Activated CD8-positive, alpha-beta memory T cell treated with anti-CD3 and anti-CD28 coated beads for 24 hours (primary cell): ENCODE results near the gene BRAT1.

ENCODE experiments used
- DNase-seq: peaks from one replicate; pipeline ENCODE4 v3.0.0-alpha.2; 2020

BRAT1 gene

DNA sequence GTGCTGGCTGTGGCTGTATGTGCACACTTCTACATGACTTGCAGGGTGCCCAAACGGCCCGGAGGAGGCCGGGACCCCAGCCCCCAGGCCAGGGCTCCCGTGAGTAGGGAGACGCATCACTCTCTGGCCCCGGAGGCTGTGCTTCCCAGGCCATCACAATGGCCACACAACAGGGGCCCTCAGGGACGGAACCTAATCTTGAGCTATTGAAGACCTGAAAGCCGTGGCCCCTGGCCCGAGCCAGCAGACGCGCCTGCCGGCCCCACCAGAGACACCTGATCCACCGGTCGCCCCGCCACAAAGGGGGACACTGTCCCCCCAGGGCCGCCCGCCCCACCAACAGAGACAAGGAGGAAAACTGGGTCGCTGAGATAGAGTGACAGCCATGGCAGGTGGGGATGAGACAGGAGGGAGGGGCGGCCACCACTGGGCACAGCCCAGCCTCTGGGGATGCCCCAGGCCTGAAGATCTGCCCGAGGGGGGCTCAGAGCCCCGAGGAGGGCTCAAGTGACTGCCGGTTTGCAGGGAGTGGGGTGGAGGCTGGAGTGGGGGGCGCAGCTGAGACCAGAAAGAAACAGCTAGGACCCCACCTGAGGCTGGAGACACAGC is 45.9 kb downstream of the BRAT1 start:
- DNase-seq = no peak

- peak; percentile 84 for DNase-seq
Observed at GRCh38 chr7:2508327-2509215, 46.8 kb downstream of the BRAT1 start.

GRCh38 chr7:2507917-2508306 is 47.4 kb downstream of the BRAT1 start:
- DNase-seq = no peak

DNA sequence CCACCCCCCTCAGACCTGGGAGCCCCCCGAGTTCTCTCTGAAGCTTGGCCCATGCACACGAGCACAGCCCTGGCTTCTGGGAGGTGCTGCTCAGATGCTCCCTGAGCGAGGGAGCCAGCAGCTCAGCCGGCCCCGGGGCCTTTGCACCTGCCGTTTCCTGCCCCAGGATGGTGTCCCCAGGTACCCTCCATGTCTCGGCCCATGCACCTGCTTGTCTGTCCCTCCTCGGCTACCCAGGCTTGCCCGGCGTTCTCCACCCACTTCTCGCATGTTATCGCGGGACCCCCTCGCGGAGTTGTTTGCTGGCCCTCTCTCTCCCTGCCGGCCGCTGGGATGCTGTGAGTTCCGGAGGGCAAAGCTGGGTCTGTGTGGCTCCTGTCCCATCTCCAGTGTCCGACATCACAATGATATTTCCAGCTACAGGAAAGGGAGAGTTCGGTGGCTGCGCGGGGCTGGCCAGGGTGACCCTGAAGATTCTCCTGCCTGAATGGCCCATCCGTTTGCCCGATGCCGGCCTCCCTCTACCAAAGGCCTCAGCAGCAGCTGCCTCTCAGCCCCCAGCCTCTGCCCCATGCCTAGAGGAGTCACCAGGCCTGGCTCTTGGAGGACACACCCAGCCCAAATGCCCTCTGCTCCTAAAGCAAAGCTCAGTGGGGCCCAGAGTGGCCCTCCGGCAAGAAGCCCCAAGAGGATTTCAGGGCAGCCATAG is 48.0 kb downstream of the BRAT1 start:
- DNase-seq = no peak

GRCh38 chr7:2505401-2505800 is 49.9 kb downstream of the BRAT1 start:
- no peak for DNase-seq

DNA sequence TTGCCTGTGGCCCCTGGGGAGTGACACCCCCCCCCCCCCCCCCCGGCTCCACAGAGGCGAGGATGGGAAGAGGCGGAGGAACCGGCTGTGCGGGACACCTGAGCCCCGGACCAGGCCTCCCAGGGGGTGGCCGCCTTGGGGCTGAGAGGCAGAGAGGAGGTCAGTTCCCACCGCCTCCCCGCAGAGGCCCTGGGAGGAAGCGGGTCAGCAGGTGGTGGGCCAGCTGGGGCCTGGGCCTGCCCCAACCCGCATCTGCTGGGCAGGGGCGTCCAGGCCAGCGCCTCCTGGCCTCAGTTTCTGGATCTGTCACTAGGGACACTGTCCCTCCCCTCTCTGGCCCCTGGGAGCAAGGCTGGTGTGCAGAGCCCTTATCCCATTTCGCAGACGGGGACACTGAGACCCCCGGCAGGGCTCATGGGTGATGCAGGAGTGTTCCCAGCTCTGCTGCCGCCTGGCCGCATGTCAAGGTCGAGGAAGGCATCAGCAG is 50.4 kb downstream of the BRAT1 start:
- no peak for DNase-seq

GRCh38 chr7:2504128-2504888 is 51.0 kb downstream of the BRAT1 start:
- DNase-seq = no peak

DNA sequence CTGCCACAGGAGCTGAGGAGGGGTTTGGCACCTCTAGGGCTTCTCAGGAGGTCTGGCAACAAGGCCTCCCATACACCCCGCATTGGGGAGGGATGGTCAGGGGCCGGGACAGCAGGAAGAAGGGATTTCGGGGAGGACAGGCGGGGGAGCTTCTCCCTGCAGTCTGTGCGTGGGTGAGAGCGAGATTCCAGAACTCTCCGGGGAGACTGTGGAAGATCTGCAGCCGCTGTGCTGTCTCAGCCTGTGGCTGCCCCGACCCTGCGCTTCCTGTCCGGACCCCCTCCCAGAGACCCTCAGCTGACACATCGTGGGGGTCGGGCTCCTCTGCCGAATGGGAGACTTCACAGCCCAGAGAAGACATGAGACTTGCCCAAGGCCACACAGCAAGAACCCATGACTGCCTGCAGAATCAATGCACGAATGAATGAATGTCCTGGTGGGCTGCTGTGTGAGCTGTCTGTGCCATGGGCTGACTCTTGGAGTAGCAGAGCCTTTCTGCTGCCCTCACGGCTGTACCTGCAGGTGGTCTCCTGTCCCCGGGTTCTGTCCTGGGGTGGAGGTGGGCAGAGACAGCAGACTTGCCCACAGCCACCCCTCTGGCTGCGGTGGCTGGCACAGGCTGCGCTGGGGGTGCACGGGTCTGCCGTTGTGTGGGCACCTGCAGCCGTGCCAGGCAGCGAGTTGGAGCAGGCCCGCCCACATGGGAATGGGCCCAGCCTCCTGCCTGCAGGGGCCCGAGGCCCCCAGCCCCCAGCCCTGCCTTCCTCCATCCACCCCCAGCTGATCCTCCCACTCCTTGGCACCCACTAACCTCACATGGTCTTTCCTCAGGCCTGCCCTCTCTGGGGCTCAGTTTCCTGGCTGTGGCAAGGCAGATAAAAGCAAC is 52.0 kb downstream of the BRAT1 start:
- DNase-seq = no peak

GRCh38 chr7:2502647-2502966 is 52.7 kb downstream of the BRAT1 start:
- no peak for DNase-seq

DNA sequence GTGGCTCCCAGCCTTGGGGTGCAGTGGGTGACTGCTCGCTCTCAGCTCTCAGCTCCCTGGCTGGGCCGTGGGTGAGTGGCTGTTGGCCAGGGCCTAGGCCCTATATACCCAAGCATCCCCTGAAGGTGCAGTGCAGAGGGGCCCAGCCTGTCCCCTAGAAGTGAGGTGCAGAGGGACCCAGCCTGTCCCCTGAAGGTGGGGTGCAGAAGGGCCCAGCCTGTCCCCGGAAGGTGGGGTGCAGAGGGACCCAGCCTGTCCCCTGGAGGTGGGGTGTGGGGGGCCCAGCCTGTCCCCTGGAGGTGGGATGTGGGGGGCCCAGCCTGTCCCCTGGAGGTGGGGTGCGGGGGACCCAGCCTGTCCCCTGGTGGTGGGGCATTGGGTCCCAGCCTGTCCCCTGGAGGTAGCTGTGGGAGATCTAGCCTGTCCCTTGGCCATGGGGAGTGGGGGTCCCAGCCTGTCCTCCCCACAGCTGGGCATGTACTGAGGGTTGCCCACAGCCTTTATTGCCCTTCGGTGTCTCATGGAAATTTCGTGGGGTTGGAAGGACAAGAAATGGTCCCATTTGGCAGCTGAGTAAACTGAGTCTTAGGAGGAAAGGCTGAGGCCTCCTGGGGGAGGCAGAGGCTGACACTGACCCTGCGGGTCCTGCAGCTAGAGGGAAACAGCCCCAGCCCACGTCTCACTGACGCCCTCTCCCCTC is 53.2 kb downstream of the BRAT1 start:
- DNase-seq = no peak

GRCh38 chr7:2500701-2501100 is 54.6 kb downstream of the BRAT1 start:
- DNase-seq = no peak

DNA sequence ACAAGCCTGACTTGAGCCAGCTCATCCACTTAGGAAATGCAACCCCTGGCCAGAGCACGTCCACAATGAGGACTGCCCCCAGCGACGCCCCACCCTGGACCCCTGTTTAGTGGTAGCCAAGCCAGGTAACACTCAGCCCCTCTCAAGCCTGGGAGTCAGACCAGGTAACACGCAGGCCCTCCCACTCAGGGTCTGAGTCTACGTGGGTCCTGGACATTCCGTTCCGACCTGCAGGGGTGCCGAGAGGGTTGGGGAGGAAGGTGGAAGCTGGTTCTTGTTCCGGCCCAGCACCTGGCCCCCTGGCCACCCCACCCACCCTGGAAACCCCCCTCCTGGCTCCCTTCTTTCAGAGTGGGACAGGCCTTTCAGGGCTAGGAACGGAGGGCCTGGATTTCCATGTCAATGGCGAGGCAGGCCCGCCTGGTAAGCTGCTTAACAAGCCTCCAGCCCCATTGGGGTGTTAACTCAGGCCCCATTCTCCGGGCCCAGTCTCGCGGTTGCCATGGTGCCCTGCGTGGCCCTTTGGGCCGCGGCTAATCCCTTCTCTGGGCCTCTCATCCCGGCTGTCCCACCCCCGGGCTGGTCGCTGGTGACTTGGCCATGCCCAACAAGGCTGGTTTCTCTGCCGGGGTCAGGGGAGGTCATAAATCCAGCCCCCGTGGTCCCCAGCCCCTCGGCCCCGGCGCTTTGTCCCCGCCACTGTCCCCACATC is 55.4 kb downstream of the BRAT1 start:
- no peak for DNase-seq

DNA sequence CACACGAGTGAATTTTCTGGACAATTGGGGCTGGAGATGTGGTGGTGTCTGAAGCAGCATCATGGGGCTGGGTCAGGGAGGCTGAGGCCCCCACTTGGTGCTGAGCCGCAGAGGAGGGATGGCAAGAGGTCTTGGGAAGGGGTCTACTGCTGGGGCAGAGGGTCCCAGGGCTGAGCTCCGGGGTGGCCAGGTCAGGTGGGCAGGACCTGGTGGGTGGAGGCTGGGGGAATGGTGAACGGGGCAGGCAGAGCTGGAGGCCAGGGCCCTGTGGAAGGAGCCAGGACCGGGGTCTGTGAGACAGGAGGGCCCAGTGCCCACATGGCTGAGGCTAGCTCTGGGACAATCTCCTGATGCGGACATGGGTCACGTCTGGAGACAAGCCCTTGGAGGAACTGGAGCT is 56.1 kb downstream of the BRAT1 start:
- DNase-seq = no peak

GRCh38 chr7:2498708-2499107 is 56.6 kb downstream of the BRAT1 start:
- no peak for DNase-seq

DNA sequence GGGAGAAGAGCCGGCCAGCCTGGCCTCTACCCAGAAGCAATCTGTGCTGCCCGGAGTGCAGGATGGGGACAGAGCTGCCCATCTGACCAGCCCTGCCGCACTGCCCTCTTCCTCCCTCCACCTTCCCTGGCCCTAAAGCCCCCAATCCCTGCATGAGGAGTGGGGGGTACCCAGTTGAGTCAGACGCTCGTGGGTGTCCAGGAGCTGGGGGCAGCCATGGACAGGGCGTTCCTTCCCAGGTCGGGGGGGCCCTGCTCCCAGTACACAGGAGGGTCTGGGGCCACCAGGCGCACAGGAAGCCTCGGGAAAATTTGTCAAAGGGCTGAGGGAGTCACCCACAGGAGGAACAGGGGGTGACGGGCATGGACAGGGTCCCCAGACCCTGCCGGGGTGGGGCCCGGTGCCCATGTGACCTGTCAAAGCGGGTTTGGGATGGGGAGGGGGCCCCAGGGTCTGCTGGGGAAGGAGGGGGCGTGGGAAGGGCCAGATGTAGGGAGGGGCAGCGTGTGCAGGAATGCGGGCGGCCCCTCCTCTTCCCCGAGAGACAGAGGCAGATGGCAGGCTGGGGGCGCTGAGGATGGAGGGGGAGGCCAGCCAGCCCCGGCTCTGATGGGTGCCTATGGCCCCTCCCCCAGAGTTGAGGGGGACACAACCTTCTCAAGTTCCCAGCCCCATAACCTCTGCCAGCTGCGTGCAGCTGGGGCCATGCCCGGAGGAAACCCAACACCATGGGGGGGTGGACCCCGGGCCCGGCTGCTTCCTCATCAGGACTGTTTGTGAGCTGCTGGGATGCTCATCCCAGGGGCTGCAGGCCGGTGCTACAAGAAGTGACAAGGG is 57.6 kb downstream of the BRAT1 start:
- DNase-seq = no peak

GRCh38 chr7:2497065-2497464 is 58.3 kb downstream of the BRAT1 start:
- no peak for DNase-seq

- no peak for DNase-seq
Observed at GRCh38 chr7:2496375-2496774, 58.9 kb downstream of the BRAT1 start.

DNA sequence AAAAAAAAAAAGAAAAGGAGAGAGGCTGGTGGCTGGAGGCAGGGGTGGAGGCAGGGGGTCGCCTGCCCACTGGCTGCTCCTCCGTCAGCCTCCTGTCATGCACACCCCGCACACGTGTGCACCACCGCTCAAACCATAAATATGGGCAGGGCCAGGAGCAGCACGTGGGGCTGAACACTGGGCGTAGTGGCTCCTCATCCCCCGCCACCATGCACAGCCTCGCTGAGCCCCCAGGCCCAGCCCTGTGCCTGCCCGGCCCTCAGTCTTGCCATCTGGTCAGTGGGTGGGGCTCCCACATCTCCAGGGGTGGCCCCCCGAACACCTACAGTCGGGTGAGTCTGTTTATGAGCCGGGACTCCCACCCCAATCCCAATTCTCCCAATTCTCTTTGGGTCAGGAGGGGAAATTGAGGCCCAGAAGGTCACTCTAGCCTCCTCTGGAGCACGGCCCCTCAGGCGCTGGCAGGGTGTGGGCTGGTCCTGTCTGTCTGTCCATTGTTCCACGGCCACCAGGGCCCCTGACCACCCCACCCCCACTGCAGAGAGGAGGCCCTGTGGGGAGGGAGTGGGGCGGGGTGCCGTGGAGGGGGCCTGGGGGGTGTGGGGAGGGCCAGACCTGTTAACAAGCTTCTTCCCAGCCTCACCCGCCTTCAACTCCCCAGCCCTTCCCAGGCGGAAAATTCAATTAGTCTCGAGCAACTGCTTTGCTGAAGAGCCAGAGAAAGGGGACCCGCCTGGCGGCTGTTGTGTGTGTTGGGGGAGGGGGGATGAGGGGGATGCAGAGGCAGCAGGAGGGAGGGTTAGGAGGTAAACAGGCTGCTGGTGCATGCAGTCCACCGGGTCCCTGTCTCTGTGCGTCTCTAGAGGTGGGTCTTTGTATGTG is 59.7 kb downstream of the BRAT1 start:
- DNase-seq = no peak
